A549 (cell line): ENCODE data around the gene MEGF10. TPM values are rescaled to one million over a fixed set of nuclear protein-coding genes. Genes with fewer than 3 reads are reported as not detected.

Source experiments
- ATAC-seq, 2 experiments: fragments of 200-7000 bp in 1 of 2; fragments of >200 bp in 1 of 2; cut with Nextera tagmentation in 1 of 2; cut with Tn5 transposase in 1 of 2; 3 replicates each; pipeline versions ENCODE4 v1.8.0 to v1.9.1; 2018 to 2020; ENCODE audit warnings: mild to moderate bottlenecking in 1 of 2, moderate library complexity in 1 of 2
- CTCF ChIA-PET: fragments of 300-600 bp; sonication (Branson Sonifier 250); formaldehyde crosslinking; extraction: SDS; loops from one replicate; lab custom pipeline; 2021; ENCODE audit warnings: antibody characterized with exemption, inconsistent platforms; lab: Yijun Ruan, JAX
- POLR2A ChIA-PET: fragments of 350-600 bp; formaldehyde crosslinking; extraction: SDS; loops from one replicate; lab custom pipeline; 2021; ENCODE audit warnings: antibody characterized with exemption, inconsistent platforms; lab: Yijun Ruan, JAX
- DNase-seq, 2 experiments: peaks; one replicate each; pipeline versions ENCODE4 v3.0.0 to v3.0.0-alpha.2; 2011 to 2016; ENCODE audit warnings: low read depth in 1 of 2, low spot score in 1 of 2
- FAIRE-seq: peaks from 2 replicates; lab custom pipeline; 2011; peaks lifted over from hg19 to GRCh38; lab: Jason Lieb, UNC
- H3K27ac ChIP-seq, 2 experiments: fragments of >200 bp; sonication (Bioruptor Twin); formaldehyde crosslinking; 3 replicates each; pipeline ENCODE4 v1.5.1; 2016 to 2017
- H3K4me1 ChIP-seq: fragments of >200 bp; sonication (Bioruptor Twin); formaldehyde crosslinking; 3 replicates; pipeline ENCODE4 v1.6.1; 2016
- H3K4me2 ChIP-seq: fragments of >200 bp; sonication (Bioruptor Twin); formaldehyde crosslinking; 3 replicates; pipeline ENCODE4 v1.6.1; 2016
- H3K4me3 ChIP-seq: fragments of >200 bp; sonication (Bioruptor Twin); formaldehyde crosslinking; 3 replicates; pipeline ENCODE4 v1.5.1; 2016
- H3K9me3 ChIP-seq: fragments of >200 bp; sonication (Bioruptor Twin); formaldehyde crosslinking; 3 replicates; pipeline ENCODE4 v1.6.1; 2016
- ATOH8 ChIP-seq: fragments of 250-450 bp; sonication (Bioruptor Pico); IDR thresholded peaks from 2 replicates; pipeline ENCODE4 v1.5.0; 2020; ENCODE audit warnings: low read depth, mild to moderate bottlenecking, moderate library complexity
- BHLHE40 ChIP-seq: IDR thresholded peaks from 2 replicates; pipeline ENCODE4 v1.6.1; 2012; ENCODE audit warnings: low read depth, low read length, inconsistent platforms
- CBX8 ChIP-seq: fragments of 200-600 bp; sonication (generic); IDR thresholded peaks from 2 replicates; pipeline ENCODE4 v1.6.1; 2016
- CEBPB ChIP-seq, 2 experiments: fragments of >200 bp in 1 of 2; sonication (Bioruptor Twin) in 1 of 2; formaldehyde crosslinking in 1 of 2; IDR thresholded peaks; 2 replicates each; pipeline ENCODE4 v1.6.1; 2012 to 2016
- CHD4 ChIP-seq: fragments of 200-600 bp; sonication (generic); IDR thresholded peaks from 2 replicates; pipeline ENCODE4 v1.6.1; 2016; ENCODE audit warnings: antibody characterized with exemption, mild to moderate bottlenecking, borderline replicate concordance
- CTCF ChIP-seq: fragments of >200 bp; sonication (Bioruptor Twin); formaldehyde crosslinking; IDR thresholded peaks from 3 replicates; pipeline ENCODE4 v1.5.1; 2016
- EHF ChIP-seq: fragments of 250-450 bp; sonication (Bioruptor Pico); IDR thresholded peaks from 2 replicates; pipeline ENCODE4 v1.5.0; 2020; ENCODE audit warnings: mild to moderate bottlenecking
- ESRRA ChIP-seq: fragments of 150-350 bp; IDR thresholded peaks from 2 replicates; pipeline ENCODE4 v1.6.1; 2014; ENCODE audit warnings: mild to moderate bottlenecking, low read length, borderline replicate concordance
- FOSB ChIP-seq: fragments of 250-450 bp; sonication (Bioruptor Pico); IDR thresholded peaks from 2 replicates; pipeline ENCODE4 v1.5.0; 2020; ENCODE audit warnings: mild to moderate bottlenecking, moderate library complexity
- HOXA7 ChIP-seq: fragments of 250-450 bp; sonication (Bioruptor Pico); IDR thresholded peaks from 2 replicates; pipeline ENCODE4 v1.5.0; 2020; ENCODE audit warnings: mild to moderate bottlenecking, moderate library complexity
- HOXB5 ChIP-seq: fragments of 250-450 bp; sonication (Bioruptor Pico); IDR thresholded peaks from 2 replicates; pipeline ENCODE4 v1.5.0; 2020; ENCODE audit warnings: mild to moderate bottlenecking, moderate library complexity
- JUNB ChIP-seq: fragments of >200 bp; sonication (Bioruptor Twin); formaldehyde crosslinking; IDR thresholded peaks from 2 replicates; pipeline ENCODE4 v1.6.1; 2016
- KDM5A ChIP-seq: fragments of 200-600 bp; sonication (generic); IDR thresholded peaks from 2 replicates; pipeline ENCODE4 v1.6.1; 2016; ENCODE audit warnings: antibody characterized with exemption, mild to moderate bottlenecking
- MAFK ChIP-seq: fragments of 450-650 bp; IDR thresholded peaks from 2 replicates; pipeline ENCODE4 v1.6.1; 2014; ENCODE audit not compliant: partially characterized antibody
- MAX ChIP-seq: IDR thresholded peaks from 2 replicates; pipeline ENCODE4 v1.6.1; 2012
- MAZ ChIP-seq: fragments of 150-350 bp; IDR thresholded peaks from 2 replicates; pipeline ENCODE4 v1.6.1; 2014; ENCODE audit warnings: antibody characterized with exemption, low read depth, low read length, borderline replicate concordance
- MYC ChIP-seq: IDR thresholded peaks from 2 replicates; pipeline ENCODE4 v1.6.1; 2012; ENCODE audit warnings: mild to moderate bottlenecking, inconsistent platforms, low read length, improper control_type of control experiment, borderline replicate concordance
- NR3C1 ChIP-seq: fragments of >200 bp; sonication (Bioruptor Twin); formaldehyde crosslinking; IDR thresholded peaks from 3 replicates; pipeline ENCODE4 v1.6.1; 2017
- RAD21 ChIP-seq, 2 experiments: fragments of >200 bp in 1 of 2; sonication (Bioruptor Twin) in 1 of 2; formaldehyde crosslinking in 1 of 2; IDR thresholded peaks in 1 of 2; conservative IDR thresholded peaks in 1 of 2; 2 replicates in 1 of 2; 3 replicates in 1 of 2; pipeline ENCODE4 v1.6.1; 2012 to 2018; ENCODE audit warnings: inconsistent platforms in 1 of 2
- REST ChIP-seq: fragments of 200-600 bp; sonication (generic); IDR thresholded peaks from 2 replicates; pipeline ENCODE4 v1.6.1; 2016; ENCODE audit warnings: antibody characterized with exemption, mild to moderate bottlenecking, moderate library complexity
- RNF2 ChIP-seq: fragments of 200-600 bp; sonication (generic); IDR thresholded peaks from 2 replicates; pipeline ENCODE4 v1.6.1; 2016; ENCODE audit warnings: low read depth, mild to moderate bottlenecking, antibody characterized with exemption, moderate library complexity, borderline replicate concordance
- SMC3 ChIP-seq: fragments of >200 bp; sonication (Bioruptor Twin); formaldehyde crosslinking; IDR thresholded peaks from 3 replicates; pipeline ENCODE4 v1.6.1; 2018; ENCODE audit warnings: inconsistent platforms
- SREBF2 ChIP-seq: fragments of 450-650 bp; IDR thresholded peaks from 2 replicates; pipeline ENCODE4 v1.6.1; 2014; ENCODE audit warnings: mild to moderate bottlenecking, moderate library complexity
- TFCP2L1 ChIP-seq: fragments of 250-450 bp; sonication (Bioruptor Pico); IDR thresholded peaks from 2 replicates; pipeline ENCODE4 v1.5.0; 2021; ENCODE audit warnings: mild to moderate bottlenecking
- ZFP36 ChIP-seq: fragments of 450-650 bp; IDR thresholded peaks from 2 replicates; pipeline ENCODE4 v1.6.1; 2014; ENCODE audit warnings: borderline replicate concordance; ENCODE audit not compliant: partially characterized antibody
- WGBS: methylation state at CpG from one replicate; pipeline ENCODE4 v1.1.6; 2017; ENCODE audit errors: missing lambda C conversion rate; 5-methylcytosine and 5-hydroxymethylcytosine counted together
- polyA plus RNA-seq, 4 experiments: library from polyadenylated mRNA; depleted of rRNA in 3 of 4; stranded (reverse); fragments of >200 nt; fragmentation: RNase III in 1 of 4; extraction: RNeasy Plus Mini Kit Qiagen cat#74134 plus additional on column Dnase treatment in 1 of 4; gene quantifications; 2 replicates in 3 of 4; 3 replicates in 1 of 4; pipeline ENCODE4 v1.2.3, GENCODE V29; 2011 to 2017

Gene MEGF10
- polyA plus RNA-seq, 2 of the 4 experiments (the other 2 are of a cell fraction), result 0.01 TPM; not detected in 1

GRCh38 chr5:127419683-127420257, 129.2 kb downstream of the MEGF10 start (continued):
- no peak for TF ChIP-seq RNF2
- no peak for TF ChIP-seq MAFK
- TF ChIP-seq CBX8, result no peak

GRCh38 chr5:127420758-127421157, 130.2 kb downstream of the MEGF10 start:
- no peaks in the 10 kb centered on the region for H3K4me1 ChIP-seq
- POLR2A ChIA-PET, result no interaction called here
- no peaks in the 10 kb centered on the region for H3K9me3 ChIP-seq
- H3K4me3 ChIP-seq, result no peak overlapping the region
- TF ChIP-seq MAZ (no peak), SMC3 (no peak), BHLHE40 (no peak), HOXA7 (CRISPR knock-in tag) (no peak), CTCF (no peak), JUNB (no peak), HOXB5 (CRISPR knock-in tag) (no peak), ZFP36 (no peak), FOSB (no peak), MAFK (no peak), ESRRA (no peak), CEBPB (IDR thresholded peaks at IDR 0.05) (no peak), MAX (no peak), TFCP2L1 (CRISPR knock-in tag) (no peak), RNF2 (no peak), MYC (no peak), SREBF2 (no peak), RAD21 (conservative IDR thresholded peaks at IDR 0.05 in 1 of 2, IDR thresholded peaks at IDR 0.05 in 1 of 2) (no peak), ATOH8 (CRISPR knock-in tag) (no peak), CHD4 (no peak)
- TF ChIP-seq, all 56 proteins: peak for 0
- CTCF ChIA-PET, result no interaction called here
- 14% methylated on average over 3 of the region's 3 CpGs for WGBS
- ATAC-seq (no peak), DNase-seq (no peak), FAIRE-seq (no peak)
- no peak overlapping the region for H3K27ac ChIP-seq
- no peak overlapping the region for H3K4me2 ChIP-seq

GRCh38 chr5:127421471-127421870, 130.9 kb downstream of the MEGF10 start:
- Histone ChIP-seq H3K27ac (no peak overlapping the region), H3K9me3 (no peaks in the 10 kb centered on the region), H3K4me1 (no peaks in the 10 kb centered on the region), H3K4me2 (no peak overlapping the region), H3K4me3 (no peak overlapping the region)
- no peak for DNase-seq
- ATAC-seq, result no peak
- 37% methylated on average over 2 of the region's 2 CpGs for WGBS
- no peak for FAIRE-seq
- CTCF ChIA-PET, result no interaction called here
- TF ChIP-seq REST (no peak), KDM5A (no peak), EHF (CRISPR knock-in tag) (no peak), NR3C1 (no peak)
- POLR2A ChIA-PET, result no interaction called here
